Erythroblast (primary cell): ENCODE results near the gene MED12L.

Experiments used
- GATA1 ChIP-seq: IDR thresholded peaks from 2 replicates; pipeline ENCODE4 v1.6.1; 2011; ENCODE audit warnings: low read depth, mild to moderate bottlenecking, control low read depth, low read length, moderate library complexity
- POLR2A ChIP-seq: IDR thresholded peaks from 2 replicates; pipeline ENCODE4 v1.6.1; 2011; ENCODE audit warnings: mild to moderate bottlenecking, low read length

GRCh38 chr3:151248772-151249337, 163.4 kb downstream of the MED12L start:
- TF ChIP-seq POLR2A, result no peak
- no peak for TF ChIP-seq GATA1
